Ammon's horn (tissue), 1 donor: ENCODE data around the gene GGT5.
"Not testable (repeated sequence)": the region's sequence is repeated elsewhere in the genome, so short reads cannot be mapped to it uniquely, and the experiment has no call there.

Experiments
- DNase-seq: peaks from one replicate; pipeline ENCODE4 v3.0.0-alpha.2; 2016; ENCODE audit warnings: low spot score

The GGT5 gene

GRCh38 chr22:24201681-24202614 is 42.9 kb downstream of the GGT5 start:
- no peak for DNase-seq

GRCh38 chr22:24200619-24201212 is 44.2 kb downstream of the GGT5 start:
- no peak for DNase-seq

GRCh38 chr22:24198682-24199052 is 46.2 kb downstream of the GGT5 start:
- DNase-seq: no peak

- DNase-seq: no peak
These were observed 53.0 kb downstream of the GGT5 start for GRCh38 chr22:24191893-24192292.

GRCh38 chr22:24191381-24191841 is 53.5 kb downstream of the GGT5 start:
- DNase-seq: no peak

- no peak for DNase-seq
These were observed 54.2 kb downstream of the GGT5 start for GRCh38 chr22:24190596-24191208.

GRCh38 chr22:24190159-24190540 is 54.7 kb downstream of the GGT5 start:
- no peak for DNase-seq

- peak; percentile 69 for DNase-seq
These were observed 55.4 kb downstream of the GGT5 start for GRCh38 chr22:24189249-24190158.

- no peak for DNase-seq
These were observed 56.1 kb downstream of the GGT5 start for GRCh38 chr22:24188705-24189248.

- no peak for DNase-seq
These were observed 56.9 kb downstream of the GGT5 start for GRCh38 chr22:24187731-24188644.

- no peak for DNase-seq
These were observed 57.8 kb downstream of the GGT5 start for GRCh38 chr22:24186892-24187670.

- DNase-seq: no peak
These were observed 58.5 kb downstream of the GGT5 start for GRCh38 chr22:24186352-24186740.

- DNase-seq: no peak
These were observed 59.2 kb downstream of the GGT5 start for GRCh38 chr22:24185501-24186351.

GRCh38 chr22:24185001-24185500 is 59.8 kb downstream of the GGT5 start:
- no peak for DNase-seq

- DNase-seq: no peak
These were observed 60.7 kb downstream of the GGT5 start for GRCh38 chr22:24184057-24184798.

- no peak for DNase-seq
These were observed 61.4 kb downstream of the GGT5 start for GRCh38 chr22:24183321-24184031.

- not testable (repeated sequence) for DNase-seq
These were observed 62.0 kb downstream of the GGT5 start for GRCh38 chr22:24182900-24183246.
